Left colon (tissue), 2 donors: Measurements from ENCODE around the gene SLC2A13. TPM values are rescaled to one million over a fixed set of nuclear protein-coding genes. Genes with fewer than 3 reads are reported as not detected.
"Not testable (repeated sequence)": the region's sequence is repeated elsewhere in the genome, so short reads cannot be mapped to it uniquely, and the experiment has no call there.

Experiments used
- ATAC-seq: fragments of 200-7000 bp; cut with Tn5 transposase; one replicate; pipeline ENCODE4 v1.9.1; 2020; ENCODE audit warnings: mild to moderate bottlenecking, moderate library complexity
- DNase-seq, 2 donors: peaks; one replicate each; pipeline ENCODE4 v3.0.0-alpha.2; 2020
- intact Hi-C, 2 donors: fragments of 100-400 bp; cut with DNase I in 1 of 2; cut with micrococcal nuclease in 1 of 2; formaldehyde crosslinking; loops; one replicate each; pipeline versions ENCODE4 v1.11.2 to v1.14.0; 2022; cut with DNase I, micrococcal nuclease
- total RNA-seq, 2 donors: library from RNA; stranded (reverse); fragmentation: NEBNext Ultra II Directional; extraction: Animal tissue kit (Norgen Biotek cat#: 25700); gene quantifications; one replicate each; pipeline ENCODE4 v1.2.1, GENCODE V29; 2021
- donor health status: DM: no; HTN: no; CAD: no.
- donor health status: DM: yes; HTN: yes; CAD: no.

Gene SLC2A13
- total RNA-seq, 2 donors from 2014 or later = 33.2 to 39.2 TPM

- no peak for ATAC-seq
- no peak for DNase-seq
- intact Hi-C loops = no loop called here
These were observed 190.6 kb downstream of the SLC2A13 start for GRCh38 chr12:39915249-39915648.

GRCh38 chr12:39912211-39912980 is 193.5 kb downstream of the SLC2A13 start:
- DNase-seq = peak; percentile 82 to 91
- intact Hi-C loops = no loop called here
- peak; percentile 99 for ATAC-seq

GRCh38 chr12:39906237-39906636 is 199.6 kb downstream of the SLC2A13 start:
- DNase-seq = no peak
- ATAC-seq = no peak
- intact Hi-C loops = no loop called here

GRCh38 chr12:39905152-39905551 is 200.7 kb downstream of the SLC2A13 start:
- peak; percentile 71 for ATAC-seq

GRCh38 chr12:39902821-39903220 is 203.1 kb downstream of the SLC2A13 start:
- intact Hi-C loops = no loop called here
- peak; percentile 55 for ATAC-seq
- no peak for DNase-seq

More at GRCh38 chr12:39905152-39905551, 200.7 kb downstream of the SLC2A13 start:
- DNase-seq = peak; percentile 31 to 57
- intact Hi-C loops = no loop called here

- intact Hi-C loops = no loop called here
- ATAC-seq = no peak
- DNase-seq = no peak
These were observed 208.6 kb downstream of the SLC2A13 start for GRCh38 chr12:39897315-39897714.

- ATAC-seq, DNase-seq, intact Hi-C loops: not testable (repeated sequence)
These were observed 212.5 kb downstream of the SLC2A13 start for GRCh38 chr12:39893388-39893787.

GRCh38 chr12:39892146-39892545 is 213.7 kb downstream of the SLC2A13 start:
- ATAC-seq (no peak), DNase-seq (no peak)
- intact Hi-C loops = no loop called here

- DNase-seq = no peak
- no peak for ATAC-seq
- intact Hi-C loops = no loop called here
These were observed 218.0 kb downstream of the SLC2A13 start for GRCh38 chr12:39887856-39888255.

- no peak for ATAC-seq
- intact Hi-C loops = no loop called here
These were observed 219.8 kb downstream of the SLC2A13 start for GRCh38 chr12:39886106-39886505.

GRCh38 chr12:39884616-39885125 is 221.2 kb downstream of the SLC2A13 start:
- DNase-seq (no peak), ATAC-seq (no peak)
- intact Hi-C loops = no loop called here

More at GRCh38 chr12:39886106-39886505, 219.8 kb downstream of the SLC2A13 start:
- DNase-seq = no peak

GRCh38 chr12:39883411-39883810 is 222.5 kb downstream of the SLC2A13 start:
- intact Hi-C loops = no loop called here
- ATAC-seq (no peak), DNase-seq (no peak)

- no peak for ATAC-seq
- DNase-seq = no peak
- intact Hi-C loops = no loop called here
These were observed 227.1 kb downstream of the SLC2A13 start for GRCh38 chr12:39878753-39879152.

GRCh38 chr12:39875721-39876120 is 230.2 kb downstream of the SLC2A13 start:
- DNase-seq = no peak

GRCh38 chr12:39874785-39875184 is 231.1 kb downstream of the SLC2A13 start:
- DNase-seq = no peak
- ATAC-seq = no peak
- intact Hi-C loops = no loop called here

More at GRCh38 chr12:39875721-39876120, 230.2 kb downstream of the SLC2A13 start:
- ATAC-seq = no peak
- intact Hi-C loops = no loop called here

- ATAC-seq (no peak), DNase-seq (no peak)
- intact Hi-C loops = no loop called here
These were observed 232.8 kb downstream of the SLC2A13 start for GRCh38 chr12:39873065-39873464.

GRCh38 chr12:39872425-39872824 is 233.5 kb downstream of the SLC2A13 start:
- no peak for ATAC-seq
- DNase-seq = no peak
- intact Hi-C loops = no loop called here

- intact Hi-C loops = no loop called here
- ATAC-seq (no peak), DNase-seq (no peak)
These were observed 237.6 kb downstream of the SLC2A13 start for GRCh38 chr12:39868328-39868725.

- no peak for DNase-seq
- intact Hi-C loops = no loop called here
- no peak for ATAC-seq
These were observed 238.1 kb downstream of the SLC2A13 start for GRCh38 chr12:39867631-39868327.

- ATAC-seq = no peak
- no peak for DNase-seq
- intact Hi-C loops = no loop called here
These were observed 239.7 kb downstream of the SLC2A13 start for GRCh38 chr12:39866135-39866534.
